NB4 (cell line): ENCODE data around the gene DUSP7.
A peak's percentile ranks its signal among the peaks of the same experiment; 100 is the strongest.

ENCODE experiments used
- DNase-seq: peaks from one replicate; pipeline ENCODE4 v3.0.0; 2010; ENCODE audit warnings: low read depth
- H3K4me3 ChIP-seq: one replicate; pipeline ENCODE4 v1.5.1; 2011; ENCODE audit warnings: mild to moderate bottlenecking, low read depth, low read length, moderate library complexity
- CTCF ChIP-seq: IDR thresholded peaks from one replicate; pipeline ENCODE4 v1.5.1; 2012; ENCODE audit warnings: low read depth, low read length
- MYC ChIP-seq: IDR thresholded peaks from 2 replicates; pipeline ENCODE4 v1.6.1; 2011; ENCODE audit warnings: low read depth, low read length
- POLR2A ChIP-seq: IDR thresholded peaks from 2 replicates; pipeline ENCODE4 v1.6.1; 2011; ENCODE audit warnings: mild to moderate bottlenecking; ENCODE audit not compliant: insufficient read length; ENCODE audit errors: extremely low read depth
- TF ChIP-seq, protein P1 (sequence below): IDR thresholded peaks from 2 replicates; pipeline ENCODE4 v1.6.1; 2011; ENCODE audit warnings: low read depth, low read length

DUSP7 gene

DNA sequence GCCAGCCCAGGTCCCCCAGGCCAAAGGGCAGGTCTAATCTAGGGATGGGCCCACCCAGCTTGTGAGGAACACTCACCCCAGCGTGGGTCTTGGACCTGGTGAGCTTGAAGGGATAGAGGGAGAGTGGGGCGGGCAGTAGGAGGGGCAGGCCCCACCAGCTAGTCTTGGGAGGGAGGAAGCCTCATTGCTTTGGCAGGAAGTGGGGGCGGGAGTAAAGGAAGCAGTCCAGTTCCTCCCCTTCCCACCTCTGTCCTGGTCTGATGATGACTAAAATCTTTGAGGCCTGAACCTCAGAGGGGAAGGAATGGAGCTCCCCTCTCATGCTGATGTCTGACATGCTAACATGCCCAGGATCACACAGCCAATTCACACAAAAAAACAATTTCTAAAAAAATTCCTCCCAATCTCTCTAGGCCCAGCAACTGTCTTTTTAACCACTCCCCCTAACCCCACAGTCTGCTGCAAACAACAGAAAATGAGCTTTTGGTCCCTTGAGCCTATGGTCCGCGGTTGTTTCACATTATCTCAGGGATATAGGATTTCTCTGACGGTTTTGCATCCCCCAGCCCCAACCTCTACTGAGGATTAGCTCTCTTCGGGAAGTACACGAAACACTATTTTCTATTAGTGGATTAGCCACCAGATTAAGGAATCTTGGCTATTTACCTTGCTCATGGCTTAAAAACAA, 30.7 kb upstream of the DUSP7 start:
- peak; percentile 85 for DNase-seq
- TF ChIP-seq MYC (no peak), POLR2A (no peak), CTCF (no peak)
- TF ChIP-seq, protein P1, sequence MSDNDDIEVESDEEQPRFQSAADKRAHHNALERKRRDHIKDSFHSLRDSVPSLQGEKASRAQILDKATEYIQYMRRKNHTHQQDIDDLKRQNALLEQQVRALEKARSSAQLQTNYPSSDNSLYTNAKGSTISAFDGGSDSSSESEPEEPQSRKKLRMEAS, result peak; percentile 27; the same call in 1 of the 2 replicates
- no peak overlapping the region for H3K4me3 ChIP-seq

DNA sequence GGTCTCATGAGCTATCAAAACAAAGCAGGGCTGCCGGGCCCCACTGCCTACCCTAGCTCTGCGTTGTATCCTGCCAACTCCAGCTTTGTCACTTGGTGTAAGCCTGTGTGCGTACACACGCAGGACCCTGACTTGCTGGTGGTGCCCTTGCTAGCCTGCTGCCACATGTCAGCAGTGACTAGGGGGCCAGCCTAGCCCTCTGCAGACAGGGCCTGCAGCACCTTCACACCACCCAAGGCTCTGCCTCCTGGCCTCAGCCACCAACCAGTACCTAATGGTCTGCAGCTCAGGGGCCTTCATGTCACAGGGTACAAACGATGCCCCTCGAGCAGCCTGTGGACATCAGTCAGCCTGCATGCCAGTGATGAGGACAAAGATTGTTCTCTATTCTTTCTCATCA, 30.1 kb upstream of the DUSP7 start:
- no peak overlapping the region for H3K4me3 ChIP-seq
- TF ChIP-seq POLR2A (no peak), CTCF (no peak), MYC (no peak)
- TF ChIP-seq, protein P1, result no peak
- no peak for DNase-seq

DNA sequence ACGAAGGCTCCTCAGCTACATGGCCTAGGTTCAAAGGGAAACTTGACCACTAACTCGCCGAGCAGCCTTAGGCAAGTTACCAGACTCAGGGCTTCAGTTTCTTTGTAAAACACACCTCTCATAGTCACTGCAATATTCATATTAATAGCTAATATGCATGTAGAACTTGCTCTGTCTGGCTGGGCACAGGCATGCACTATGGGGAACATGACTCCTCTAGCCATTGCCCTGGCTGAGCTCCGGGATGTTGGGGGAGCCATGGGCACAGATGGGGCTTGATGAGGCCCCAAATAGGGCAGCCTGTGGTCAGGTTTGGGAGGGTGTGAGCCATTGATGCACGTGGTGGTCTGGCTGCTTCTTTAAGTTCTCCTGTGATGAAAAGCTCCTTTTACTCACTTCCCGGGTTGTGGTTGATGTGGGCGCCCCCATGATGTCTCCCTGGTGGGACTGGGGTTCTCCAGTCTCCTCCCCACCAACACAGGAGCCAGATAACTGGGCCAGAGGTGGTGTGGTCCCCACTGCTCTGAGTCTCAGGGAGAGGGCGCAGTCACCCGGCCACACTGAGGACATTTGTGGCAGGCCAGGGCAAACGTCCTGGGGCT, 29.4 kb upstream of the DUSP7 start:
- H3K4me3 ChIP-seq, result no peak overlapping the region
- DNase-seq, result peak; percentile 72
- TF ChIP-seq MYC (no peak), POLR2A (no peak), CTCF (no peak)
- TF ChIP-seq, protein P1, result no peak

- TF ChIP-seq, protein P1, result no peak
- TF ChIP-seq POLR2A (no peak), MYC (no peak), CTCF (no peak)
- DNase-seq, result no peak
- no peak overlapping the region for H3K4me3 ChIP-seq
Observed at GRCh38 chr3:52084954-52085680, 28.7 kb upstream of the DUSP7 start.

DNA sequence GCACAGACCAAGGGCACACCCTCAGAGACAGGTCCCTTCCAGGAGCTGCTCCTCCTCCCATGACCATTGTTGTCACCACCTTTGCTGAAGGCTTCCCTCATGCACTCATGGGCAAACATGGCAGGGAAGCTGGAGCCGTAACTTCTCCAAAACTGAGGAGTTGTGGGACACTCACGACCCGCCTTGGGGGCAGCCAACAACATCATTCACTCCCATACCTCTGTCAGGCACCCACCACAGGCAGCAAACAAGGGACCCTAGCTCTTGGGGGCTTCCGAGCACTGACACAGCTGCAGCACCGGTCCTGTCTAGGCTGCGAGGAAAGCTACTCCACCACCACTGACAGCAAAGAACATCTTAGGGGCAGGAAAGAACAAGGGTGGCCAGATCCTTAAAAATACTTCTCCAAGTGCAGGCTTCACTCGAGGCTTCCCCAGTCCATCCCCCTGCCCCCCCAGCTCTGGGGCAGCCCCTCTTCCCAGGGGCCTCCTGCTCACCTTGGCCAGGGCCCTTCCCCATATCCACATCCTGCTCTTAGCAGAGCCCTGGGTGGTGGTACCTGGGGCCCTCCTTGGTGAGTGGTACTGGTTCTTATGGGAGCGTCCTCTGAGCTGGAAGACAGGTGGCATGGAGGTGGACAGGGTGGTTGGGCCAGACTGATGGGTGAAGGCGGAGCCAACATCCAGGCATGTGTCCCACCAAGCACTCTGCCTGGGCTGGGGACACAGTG, 28.0 kb upstream of the DUSP7 start:
- DNase-seq, result no peak
- H3K4me3 ChIP-seq, result no peak overlapping the region
- TF ChIP-seq, protein P1, result no peak
- no peak for TF ChIP-seq MYC
